Activated CD4-positive, alpha-beta T cell treated with anti-CD3 and anti-CD28 coated beads, Interleukin-2, amount 10 ng/mL, durations not matched to agents 24 days and 14 days (primary cell): ENCODE data around the gene PRUNE2. TPM values are rescaled to one million over a fixed set of nuclear protein-coding genes. Genes with fewer than 3 reads are reported as not detected.

ENCODE experiments used
- DNase-seq: peaks from one replicate; pipeline ENCODE4 v3.0.0; 2022
- H3K27ac Mint-ChIP-seq: one replicate; pipeline ENCODE4 v1.8.0; 2022; ENCODE audit warnings: mild to moderate bottlenecking, mixed read lengths
- H3K27me3 Mint-ChIP-seq: one replicate; pipeline ENCODE4 v1.8.0; 2022; ENCODE audit warnings: mixed read lengths
- H3K36me3 Mint-ChIP-seq: one replicate; pipeline ENCODE4 v1.8.0; 2022; ENCODE audit warnings: low read depth, mild to moderate bottlenecking, mixed read lengths
- H3K4me1 Mint-ChIP-seq: one replicate; pipeline ENCODE4 v1.8.0; 2021; ENCODE audit warnings: mixed read lengths
- H3K4me3 Mint-ChIP-seq: one replicate; pipeline ENCODE4 v1.8.0; 2022; ENCODE audit warnings: mild to moderate bottlenecking, moderate library complexity, mixed read lengths
- H3K9me3 Mint-ChIP-seq: one replicate; pipeline ENCODE4 v1.8.0; 2021; ENCODE audit warnings: mixed read lengths
- intact Hi-C: fragments of 100-400 bp; cut with micrococcal nuclease; formaldehyde crosslinking; loops from one replicate; pipeline ENCODE4 v1.15.1; 2023
- total RNA-seq: library from RNA; stranded (reverse); gene quantifications from 2 replicates; pipeline ENCODE4 v1.2.3, GENCODE V29; 2022

PRUNE2 gene
- total RNA-seq, 1 donor from 2014 or later, result 0.40 TPM

GRCh38 chr9:76646249-76646648, 259.7 kb downstream of the PRUNE2 start:
- H3K27ac Mint-ChIP-seq, result no peak overlapping the region
- DNase-seq, result no peak
- H3K4me3 Mint-ChIP-seq, result no peak overlapping the region
- no peaks in the 10 kb centered on the region for H3K9me3 Mint-ChIP-seq
- H3K27me3 Mint-ChIP-seq, result peaks cover 3% of the 10 kb centered on the region
- peaks cover 10% of the 10 kb centered on the region for H3K4me1 Mint-ChIP-seq
- intact Hi-C loops, result no loop called here
- H3K36me3 Mint-ChIP-seq, result no peaks in the 10 kb centered on the region

- no peak overlapping the region for H3K27ac Mint-ChIP-seq
- intact Hi-C loops, result no loop called here
- peaks cover 2% of the 10 kb centered on the region for H3K4me1 Mint-ChIP-seq
- peaks cover 3% of the 10 kb centered on the region for H3K27me3 Mint-ChIP-seq
- no peak for DNase-seq
- H3K36me3 Mint-ChIP-seq, result no peaks in the 10 kb centered on the region
- H3K4me3 Mint-ChIP-seq, result no peak overlapping the region
- H3K9me3 Mint-ChIP-seq, result no peaks in the 10 kb centered on the region
These were observed 261.2 kb downstream of the PRUNE2 start for GRCh38 chr9:76644647-76645250.

DNA sequence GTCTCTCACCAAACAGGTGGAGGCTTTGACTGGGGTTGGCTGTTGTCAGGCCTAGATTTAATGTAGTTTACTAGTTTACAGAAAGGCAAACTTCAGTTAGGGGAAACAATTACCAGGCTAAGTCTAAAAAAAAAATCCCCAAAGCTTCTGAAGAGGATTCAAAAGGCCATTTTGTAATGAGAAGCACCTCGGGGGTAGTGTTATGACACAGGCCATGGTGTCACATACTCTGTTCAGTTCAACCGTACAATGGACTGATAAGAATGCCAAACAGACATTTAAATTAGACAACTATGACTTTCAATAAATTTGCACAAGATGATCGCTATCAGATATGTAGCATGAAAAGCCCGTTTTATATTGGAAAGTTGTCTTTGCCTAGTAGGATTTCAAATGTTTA, 261.7 kb downstream of the PRUNE2 start:
- no peak for DNase-seq
- H3K9me3 Mint-ChIP-seq, result no peaks in the 10 kb centered on the region
- H3K4me3 Mint-ChIP-seq, result no peak overlapping the region
- no peak overlapping the region for H3K27ac Mint-ChIP-seq
- H3K4me1 Mint-ChIP-seq, result peaks cover 2% of the 10 kb centered on the region
- no peaks in the 10 kb centered on the region for H3K36me3 Mint-ChIP-seq
- H3K27me3 Mint-ChIP-seq, result peaks cover 3% of the 10 kb centered on the region
- intact Hi-C loops, result no loop called here

DNA sequence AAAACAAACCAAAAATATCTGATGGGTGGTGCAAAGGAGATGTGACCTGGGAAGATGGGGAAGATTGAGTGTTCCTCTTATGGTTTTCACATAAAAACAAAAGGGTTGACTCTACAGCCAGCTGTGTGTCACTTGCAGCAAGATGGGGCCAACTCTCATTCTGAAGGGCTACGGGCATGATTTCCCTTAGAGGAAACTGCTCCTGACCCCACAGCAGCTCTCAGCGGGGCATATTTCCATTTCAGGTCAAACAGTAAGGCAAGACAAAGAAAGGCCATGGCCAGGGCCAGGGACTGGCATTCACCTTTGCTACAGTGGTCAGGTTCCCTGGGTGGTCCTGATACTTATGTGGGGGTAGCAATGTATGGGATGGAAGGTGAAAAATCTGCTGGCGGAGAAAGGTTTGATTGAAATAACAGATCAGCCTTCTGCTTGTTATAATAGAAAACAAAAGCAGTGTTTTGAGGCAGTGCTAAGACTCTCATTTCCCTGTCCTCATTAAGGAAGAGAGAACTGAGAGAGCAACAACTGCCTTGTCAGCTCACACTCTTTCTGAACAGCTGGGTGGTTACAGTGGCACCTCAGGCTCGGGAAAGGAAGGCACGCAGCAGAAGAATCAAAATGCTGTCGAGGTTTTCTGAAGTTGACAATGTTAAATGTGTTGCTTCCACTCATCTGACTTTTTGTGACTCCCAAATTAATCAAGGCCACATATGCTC, 262.4 kb downstream of the PRUNE2 start:
- Mint-ChIP-seq H3K4me3 (no peak overlapping the region), H3K27ac (no peak overlapping the region), H3K27me3 (peaks cover 3% of the 10 kb centered on the region), H3K4me1 (peaks cover 2% of the 10 kb centered on the region), H3K9me3 (no peaks in the 10 kb centered on the region), H3K36me3 (no peaks in the 10 kb centered on the region)
- no peak for DNase-seq
- intact Hi-C loops, result no loop called here

DNA sequence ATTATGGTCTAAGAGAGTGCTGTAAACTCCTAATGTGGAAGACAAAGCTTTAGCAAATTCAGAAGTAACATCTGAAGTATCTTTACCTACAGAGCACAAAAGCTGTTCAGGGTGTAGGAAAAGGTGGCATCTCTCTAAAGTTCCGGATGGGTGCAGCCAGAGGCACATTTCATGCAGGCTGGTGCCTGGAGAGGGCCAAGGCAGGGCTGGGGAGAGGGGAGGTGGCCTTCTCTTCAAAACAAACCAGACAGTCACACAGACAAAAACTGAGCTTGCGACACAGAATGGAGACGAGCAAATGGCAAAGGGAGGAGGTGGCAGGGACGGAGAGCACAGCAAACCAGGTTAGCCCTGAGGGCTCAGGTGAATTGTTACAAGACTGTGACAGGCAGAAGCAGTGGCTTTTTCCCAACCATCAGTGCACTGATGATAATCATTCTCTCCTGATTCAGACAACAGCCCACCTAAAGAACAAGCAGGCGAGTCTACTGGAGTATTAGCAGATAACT, 263.2 kb downstream of the PRUNE2 start:
- H3K27ac Mint-ChIP-seq, result no peak overlapping the region
- H3K4me1 Mint-ChIP-seq, result peaks cover 2% of the 10 kb centered on the region
- intact Hi-C loops, result no loop called here
- H3K27me3 Mint-ChIP-seq, result peaks cover 3% of the 10 kb centered on the region
- H3K36me3 Mint-ChIP-seq, result no peaks in the 10 kb centered on the region
- H3K9me3 Mint-ChIP-seq, result no peaks in the 10 kb centered on the region
- no peak for DNase-seq
- H3K4me3 Mint-ChIP-seq, result no peak overlapping the region

DNA sequence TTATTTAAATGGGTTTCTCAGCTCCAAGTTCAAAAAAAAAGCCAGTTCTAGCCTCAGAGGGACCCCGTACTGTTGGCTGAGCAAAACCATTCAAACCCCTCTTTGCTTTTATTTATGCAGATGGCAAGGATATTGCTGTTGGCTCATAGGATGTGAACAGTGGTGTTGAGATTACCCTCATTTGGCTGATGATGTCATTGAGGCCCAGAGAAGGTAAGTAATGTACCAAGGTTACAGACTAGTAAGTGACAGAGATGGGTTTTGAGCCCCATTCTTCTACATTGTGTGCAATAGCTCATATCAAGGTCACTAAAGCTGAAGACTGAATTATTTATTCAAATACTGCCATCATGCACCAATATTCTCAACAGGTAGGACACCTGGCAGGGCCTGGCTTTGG, 263.8 kb downstream of the PRUNE2 start:
- H3K27ac Mint-ChIP-seq, result no peak overlapping the region
- H3K4me3 Mint-ChIP-seq, result no peak overlapping the region
- peaks cover 3% of the 10 kb centered on the region for H3K27me3 Mint-ChIP-seq
- peaks cover 6% of the 10 kb centered on the region for H3K4me1 Mint-ChIP-seq
- no peaks in the 10 kb centered on the region for H3K36me3 Mint-ChIP-seq
- no peaks in the 10 kb centered on the region for H3K9me3 Mint-ChIP-seq
- intact Hi-C loops, result no loop called here
- no peak for DNase-seq

- Mint-ChIP-seq H3K27me3 (peaks cover 2% of the 10 kb centered on the region), H3K27ac (no peak overlapping the region), H3K9me3 (no peaks in the 10 kb centered on the region), H3K36me3 (no peaks in the 10 kb centered on the region), H3K4me1 (peaks cover 5% of the 10 kb centered on the region), H3K4me3 (no peak overlapping the region)
- intact Hi-C loops, result no loop called here
- DNase-seq, result no peak
These were observed 267.9 kb downstream of the PRUNE2 start for GRCh38 chr9:76638001-76638400.

GRCh38 chr9:76637416-76637815, 268.5 kb downstream of the PRUNE2 start:
- intact Hi-C loops, result no loop called here
- Mint-ChIP-seq H3K27me3 (peaks cover 2% of the 10 kb centered on the region), H3K9me3 (no peaks in the 10 kb centered on the region), H3K4me1 (peaks cover 5% of the 10 kb centered on the region), H3K27ac (no peak overlapping the region), H3K36me3 (no peaks in the 10 kb centered on the region), H3K4me3 (no peak overlapping the region)
- DNase-seq, result no peak

DNA sequence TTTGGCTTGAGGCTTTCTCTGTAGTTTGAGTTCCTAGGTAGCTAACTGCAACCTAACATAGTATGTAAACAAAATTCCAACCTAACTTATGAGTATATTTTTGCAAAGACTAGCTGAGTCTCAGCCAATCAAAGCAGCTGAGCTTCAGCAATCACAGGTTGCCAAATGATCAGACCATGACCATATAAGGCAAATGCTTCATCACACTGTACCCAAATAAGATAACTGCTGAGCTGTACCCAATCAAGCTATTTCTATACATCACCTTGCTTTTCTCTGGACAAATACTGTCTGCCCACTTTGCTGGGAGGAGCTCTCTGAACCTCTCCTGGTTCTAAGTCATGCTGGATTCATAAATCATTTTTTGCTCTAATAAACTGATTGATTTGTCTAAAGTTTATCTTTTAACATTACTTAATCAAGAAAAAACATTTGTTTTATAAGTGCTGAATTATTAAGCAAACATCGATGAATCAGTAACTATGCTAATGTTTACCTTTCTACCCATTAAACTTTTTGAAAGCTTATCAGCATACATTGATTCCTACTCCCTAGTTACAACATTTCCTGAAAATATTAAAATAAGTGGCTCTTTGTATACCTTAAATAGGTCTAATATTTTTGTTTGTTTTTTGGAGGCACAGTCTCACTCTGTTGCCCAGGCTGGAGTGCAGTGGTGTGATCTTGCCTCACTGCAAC, 271.4 kb downstream of the PRUNE2 start:
- DNase-seq, result no peak
- no peak overlapping the region for H3K27ac Mint-ChIP-seq
- H3K9me3 Mint-ChIP-seq, result no peaks in the 10 kb centered on the region
- H3K36me3 Mint-ChIP-seq, result no peaks in the 10 kb centered on the region
- no peak overlapping the region for H3K4me3 Mint-ChIP-seq
- intact Hi-C loops, result no loop called here
- H3K4me1 Mint-ChIP-seq, result peaks cover 8% of the 10 kb centered on the region
- no peaks in the 10 kb centered on the region for H3K27me3 Mint-ChIP-seq

DNA sequence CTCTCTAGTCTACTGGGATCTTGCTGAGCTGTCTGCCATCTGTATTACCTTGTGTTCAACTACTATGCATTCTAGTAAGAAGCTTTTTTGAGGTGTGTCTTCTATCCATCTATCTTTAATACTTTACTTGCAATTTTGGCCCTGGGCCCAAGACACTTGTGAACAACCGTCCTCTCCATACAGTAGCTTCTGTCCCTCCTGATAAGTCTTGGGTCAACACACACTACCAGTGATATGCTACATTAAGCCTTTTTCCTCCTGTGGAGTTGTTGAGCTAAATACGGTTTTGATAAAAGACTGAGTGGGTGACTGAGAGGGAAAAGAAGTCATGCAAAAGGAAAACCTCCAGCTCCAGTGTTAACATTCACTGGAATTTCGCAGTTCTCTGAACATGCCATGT, 275.0 kb downstream of the PRUNE2 start:
- intact Hi-C loops, result no loop called here
- no peak for DNase-seq
- Mint-ChIP-seq H3K4me3 (no peak overlapping the region), H3K27me3 (peaks cover 4% of the 10 kb centered on the region), H3K36me3 (no peaks in the 10 kb centered on the region), H3K4me1 (peaks cover 4% of the 10 kb centered on the region), H3K27ac (no peak overlapping the region), H3K9me3 (no peaks in the 10 kb centered on the region)

GRCh38 chr9:76629205-76629990, 276.5 kb downstream of the PRUNE2 start:
- Mint-ChIP-seq H3K27ac (no peak overlapping the region), H3K36me3 (no peaks in the 10 kb centered on the region), H3K4me3 (no peak overlapping the region), H3K27me3 (peaks cover 4% of the 10 kb centered on the region), H3K9me3 (no peaks in the 10 kb centered on the region), H3K4me1 (peaks cover 4% of the 10 kb centered on the region)
- intact Hi-C loops, result no loop called here
- DNase-seq, result no peak

GRCh38 chr9:76628155-76628554, 277.8 kb downstream of the PRUNE2 start:
- Mint-ChIP-seq H3K4me1 (peaks cover 4% of the 10 kb centered on the region), H3K4me3 (no peak overlapping the region), H3K27me3 (peaks cover 4% of the 10 kb centered on the region), H3K27ac (no peak overlapping the region), H3K36me3 (no peaks in the 10 kb centered on the region), H3K9me3 (no peaks in the 10 kb centered on the region)
- DNase-seq, result no peak
- intact Hi-C loops, result no loop called here

DNA sequence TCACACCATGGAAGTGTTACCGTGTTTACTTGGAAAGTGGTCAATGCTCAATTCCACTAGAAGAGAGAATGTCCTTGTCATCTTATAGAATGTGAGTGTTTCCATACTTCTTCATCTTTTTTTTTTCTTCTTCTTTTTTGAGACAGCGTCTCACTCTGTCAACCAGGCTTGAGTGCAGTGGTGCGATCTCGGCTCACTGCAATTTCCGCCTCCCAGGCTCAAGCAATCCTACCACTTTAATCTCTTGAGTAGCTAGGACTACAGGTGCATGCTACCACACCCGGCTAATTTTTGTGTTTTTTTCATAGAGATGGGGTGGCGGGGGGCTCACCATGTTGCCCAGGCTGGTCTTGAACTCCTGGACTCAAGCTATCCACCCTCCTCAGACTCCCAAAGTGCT, 278.9 kb downstream of the PRUNE2 start:
- peaks cover 5% of the 10 kb centered on the region for H3K27me3 Mint-ChIP-seq
- no peaks in the 10 kb centered on the region for H3K9me3 Mint-ChIP-seq
- H3K36me3 Mint-ChIP-seq, result no peaks in the 10 kb centered on the region
- no peak for DNase-seq
- no peak overlapping the region for H3K27ac Mint-ChIP-seq
- intact Hi-C loops, result no loop called here
- peaks cover 4% of the 10 kb centered on the region for H3K4me1 Mint-ChIP-seq
- no peak overlapping the region for H3K4me3 Mint-ChIP-seq

- peaks cover 6% of the 10 kb centered on the region for H3K27me3 Mint-ChIP-seq
- no peaks in the 10 kb centered on the region for H3K36me3 Mint-ChIP-seq
- intact Hi-C loops, result no loop called here
- DNase-seq, result no peak
- H3K4me3 Mint-ChIP-seq, result no peak overlapping the region
- H3K9me3 Mint-ChIP-seq, result no peaks in the 10 kb centered on the region
- H3K27ac Mint-ChIP-seq, result no peak overlapping the region
- H3K4me1 Mint-ChIP-seq, result peaks cover 6% of the 10 kb centered on the region
These were observed 279.8 kb downstream of the PRUNE2 start for GRCh38 chr9:76626141-76626540.
